ENCODE measurements around the gene GIPC2. TPM values are rescaled to one million over a fixed set of nuclear protein-coding genes. Genes with fewer than 3 reads are reported as not detected.

Gene GIPC2
- total RNA-seq, 1 donor from 2014 or later: 2.5 TPM

GRCh38 chr1:78146205-78146771 lies 100.5 kb downstream of the GIPC2 start:
- intact Hi-C loops (cut with micrococcal nuclease): loop anchor here (10.0 kb wide), 1 partner anchor 529 kb away; no protein-coding TSS in a partner anchor
- no peak overlapping the region for H3K27ac ChIP-seq (replicated peaks)
- no peaks in the 10 kb centered on the region for H3K27me3 ChIP-seq (ENCODE audit: low read depth)
- H3K9me3 ChIP-seq (replicated peaks): no peaks in the 10 kb centered on the region
- TF ChIP-seq, protein P1, sequence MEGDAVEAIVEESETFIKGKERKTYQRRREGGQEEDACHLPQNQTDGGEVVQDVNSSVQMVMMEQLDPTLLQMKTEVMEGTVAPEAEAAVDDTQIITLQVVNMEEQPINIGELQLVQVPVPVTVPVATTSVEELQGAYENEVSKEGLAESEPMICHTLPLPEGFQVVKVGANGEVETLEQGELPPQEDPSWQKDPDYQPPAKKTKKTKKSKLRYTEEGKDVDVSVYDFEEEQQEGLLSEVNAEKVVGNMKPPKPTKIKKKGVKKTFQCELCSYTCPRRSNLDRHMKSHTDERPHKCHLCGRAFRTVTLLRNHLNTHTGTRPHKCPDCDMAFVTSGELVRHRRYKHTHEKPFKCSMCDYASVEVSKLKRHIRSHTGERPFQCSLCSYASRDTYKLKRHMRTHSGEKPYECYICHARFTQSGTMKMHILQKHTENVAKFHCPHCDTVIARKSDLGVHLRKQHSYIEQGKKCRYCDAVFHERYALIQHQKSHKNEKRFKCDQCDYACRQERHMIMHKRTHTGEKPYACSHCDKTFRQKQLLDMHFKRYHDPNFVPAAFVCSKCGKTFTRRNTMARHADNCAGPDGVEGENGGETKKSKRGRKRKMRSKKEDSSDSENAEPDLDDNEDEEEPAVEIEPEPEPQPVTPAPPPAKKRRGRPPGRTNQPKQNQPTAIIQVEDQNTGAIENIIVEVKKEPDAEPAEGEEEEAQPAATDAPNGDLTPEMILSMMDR (IDR thresholded peaks at IDR 0.05; ENCODE audit: borderline replicate concordance): no peak
- H3K4me1 ChIP-seq: no peaks in the 10 kb centered on the region
- H3K4me3 ChIP-seq: no peak overlapping the region
- DNase-seq: no peak
- no peaks in the 10 kb centered on the region for H3K36me3 ChIP-seq

GRCh38 chr1:78147031-78147430 lies 101.3 kb downstream of the GIPC2 start:
- H3K9me3 ChIP-seq (replicated peaks): no peaks in the 10 kb centered on the region

DNA sequence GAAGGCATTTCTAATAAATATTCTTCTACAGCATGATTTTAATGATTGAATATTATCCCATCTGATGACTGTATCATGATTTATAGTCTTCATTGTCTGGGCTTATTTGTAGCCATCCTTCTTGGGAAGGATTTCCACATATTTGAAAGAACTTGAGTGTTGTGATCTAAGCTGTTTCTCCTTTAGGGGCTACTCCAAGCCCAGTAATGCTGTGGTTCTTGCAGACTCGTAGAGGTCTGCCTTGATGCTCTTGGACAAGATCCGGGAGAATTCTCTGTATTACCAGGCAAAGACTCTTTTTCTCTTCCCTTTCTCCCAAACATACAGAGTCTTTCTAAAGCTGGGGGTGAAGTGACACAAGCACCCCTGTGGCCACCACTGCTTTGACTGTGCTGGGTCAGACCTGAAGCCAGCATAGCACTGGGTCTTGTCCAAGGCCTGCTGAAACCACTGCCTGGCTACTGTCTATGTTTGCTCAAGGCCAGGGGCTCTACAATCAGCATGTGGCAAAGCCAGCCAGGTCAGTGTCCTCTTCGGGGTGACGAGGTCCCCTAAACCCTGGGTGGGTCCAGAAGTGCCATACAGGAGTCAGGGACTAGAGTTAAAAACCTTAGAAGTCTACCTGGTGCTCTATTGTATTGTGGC lies 107.4 kb downstream of the GIPC2 start:
- H3K4me1 ChIP-seq: no peaks in the 10 kb centered on the region
- no peaks in the 10 kb centered on the region for H3K9me3 ChIP-seq (replicated peaks)
- no peak for DNase-seq
- intact Hi-C loops (cut with micrococcal nuclease): no loop called here
- TF ChIP-seq, protein P1 (IDR thresholded peaks at IDR 0.05; ENCODE audit: borderline replicate concordance): no peak
- H3K27me3 ChIP-seq (ENCODE audit: low read depth): no peaks in the 10 kb centered on the region
- no peaks in the 10 kb centered on the region for H3K36me3 ChIP-seq
- H3K27ac ChIP-seq (replicated peaks): no peak overlapping the region
- H3K4me3 ChIP-seq: no peak overlapping the region

More at GRCh38 chr1:78147031-78147430, 101.3 kb downstream of the GIPC2 start:
- H3K4me3 ChIP-seq: no peak overlapping the region
- no peak overlapping the region for H3K27ac ChIP-seq (replicated peaks)
- no peak for DNase-seq
- TF ChIP-seq, protein P1 (IDR thresholded peaks at IDR 0.05; ENCODE audit: borderline replicate concordance): no peak
- no peaks in the 10 kb centered on the region for H3K36me3 ChIP-seq
- no peaks in the 10 kb centered on the region for H3K27me3 ChIP-seq (ENCODE audit: low read depth)
- H3K4me1 ChIP-seq: no peaks in the 10 kb centered on the region
- intact Hi-C loops (cut with micrococcal nuclease): loop anchor here (10.0 kb wide), 1 partner anchor 528 kb away; no protein-coding TSS in a partner anchor

DNA sequence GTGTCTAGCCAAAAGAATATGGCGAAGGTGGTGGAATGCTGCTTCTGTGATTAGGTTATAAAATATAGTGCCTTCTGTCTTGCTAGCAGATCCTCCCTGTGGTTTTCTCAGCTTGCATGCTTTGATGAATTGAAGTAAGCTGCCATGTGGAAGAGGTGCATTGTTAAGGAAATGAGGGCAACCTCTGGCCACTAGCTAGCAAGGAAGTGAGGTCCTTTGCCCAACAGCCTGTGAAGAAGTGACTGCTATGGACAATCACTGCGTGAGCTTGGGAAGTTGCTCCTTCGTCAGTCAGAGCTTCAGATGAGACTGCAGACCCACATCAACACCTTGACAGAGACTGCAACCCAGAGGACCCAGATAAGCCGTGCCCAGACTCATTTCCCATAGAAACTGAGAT lies 109.4 kb downstream of the GIPC2 start:
- no peaks in the 10 kb centered on the region for H3K36me3 ChIP-seq
- H3K27me3 ChIP-seq (ENCODE audit: low read depth): no peaks in the 10 kb centered on the region
- intact Hi-C loops (cut with micrococcal nuclease): no loop called here
- H3K9me3 ChIP-seq (replicated peaks): no peaks in the 10 kb centered on the region
- TF ChIP-seq, protein P1 (IDR thresholded peaks at IDR 0.05; ENCODE audit: borderline replicate concordance): no peak
- H3K4me1 ChIP-seq: no peaks in the 10 kb centered on the region
- no peak overlapping the region for H3K4me3 ChIP-seq
- H3K27ac ChIP-seq (replicated peaks): no peak overlapping the region
- no peak for DNase-seq

DNA sequence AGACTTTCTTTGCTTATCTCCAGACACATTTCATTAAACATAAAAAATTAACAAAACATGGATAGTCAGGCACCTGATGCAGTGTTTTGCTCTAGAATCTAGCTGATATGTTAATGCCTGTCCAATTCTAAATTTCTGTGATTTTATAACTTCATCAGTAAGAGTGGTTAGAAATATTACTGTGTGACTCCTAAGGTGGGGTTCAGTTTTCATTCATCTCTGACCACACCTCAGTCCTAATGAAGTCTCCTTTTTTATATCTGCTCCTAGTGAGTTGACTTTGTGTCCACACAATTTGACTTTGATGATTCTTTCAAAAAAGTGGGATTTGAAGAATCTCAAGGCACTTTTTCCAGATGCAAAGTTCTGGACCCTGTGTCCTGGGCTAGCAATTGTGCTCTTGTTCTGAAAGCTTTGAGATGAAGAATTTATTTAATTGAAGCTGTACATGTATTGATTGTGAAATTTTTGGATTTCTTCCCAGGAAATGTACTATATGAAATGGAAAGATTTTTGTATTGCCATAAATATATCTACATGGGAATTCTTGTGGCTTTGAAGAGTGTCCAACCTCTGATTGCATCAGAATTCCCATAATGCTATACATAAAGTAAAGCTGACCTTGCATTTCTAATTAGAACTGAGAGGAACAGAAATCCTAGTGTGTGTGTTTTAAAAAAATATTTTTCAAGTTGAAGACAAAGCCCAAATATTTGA lies 111.2 kb downstream of the GIPC2 start:
- intact Hi-C loops (cut with micrococcal nuclease): no loop called here
- no peaks in the 10 kb centered on the region for H3K4me1 ChIP-seq
- H3K27ac ChIP-seq (replicated peaks): no peak overlapping the region
- TF ChIP-seq, protein P1 (IDR thresholded peaks at IDR 0.05; ENCODE audit: borderline replicate concordance): no peak
- H3K36me3 ChIP-seq: no peaks in the 10 kb centered on the region
- no peak for DNase-seq
- H3K4me3 ChIP-seq: no peak overlapping the region
- H3K27me3 ChIP-seq (ENCODE audit: low read depth): no peaks in the 10 kb centered on the region
- H3K9me3 ChIP-seq (replicated peaks): no peaks in the 10 kb centered on the region
